ENCODE results near the gene FOLR2. TPM values are rescaled to one million over a fixed set of nuclear protein-coding genes. Genes with fewer than 3 reads are reported as not detected.

The FOLR2 gene
- total RNA-seq, 1 experiment from 2014 or later = not detected

DNA sequence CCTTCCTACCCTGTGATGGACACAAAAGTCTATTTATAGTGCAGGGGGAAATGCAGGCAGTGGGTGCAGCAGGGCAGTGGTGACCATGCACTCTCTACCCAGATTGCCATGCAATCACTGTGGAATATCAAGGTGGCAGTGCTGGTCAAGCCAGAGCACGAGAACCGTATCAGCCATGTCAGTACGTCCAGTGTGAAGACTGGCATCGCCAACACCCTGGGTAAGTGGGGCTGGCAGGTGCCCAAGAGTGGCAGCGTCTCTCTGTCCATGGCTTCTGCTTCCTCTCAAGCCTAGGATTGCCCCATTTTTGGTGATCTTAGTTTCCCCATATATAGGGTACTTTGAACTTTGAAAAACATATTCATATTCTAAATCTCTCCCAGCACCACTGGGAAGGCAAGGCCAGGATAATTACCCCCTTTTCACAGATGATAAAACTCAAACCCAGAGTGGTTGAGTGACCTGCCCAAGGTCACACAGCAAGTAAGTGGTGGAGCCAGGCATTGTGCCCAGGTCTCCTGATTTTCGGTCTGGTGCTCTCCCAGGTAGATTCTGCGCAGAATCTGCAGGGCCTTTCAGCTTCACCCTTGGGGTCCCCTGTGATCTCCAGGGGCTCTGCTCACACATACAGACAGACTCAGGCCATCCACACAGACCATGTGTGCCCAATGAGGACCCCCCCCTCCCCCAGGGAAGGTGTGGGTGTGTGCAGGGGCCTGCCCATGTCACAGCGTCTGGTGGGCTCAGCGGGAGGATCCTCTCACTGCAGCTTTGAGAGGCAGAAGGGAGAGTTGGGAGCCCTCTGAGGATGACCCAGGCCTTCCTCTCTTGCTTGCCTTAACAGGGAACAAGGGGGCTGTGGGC lies 15.0 kb downstream of the FOLR2 start:
- H3K4me3 ChIP-seq (ENCODE audit: insufficient read depth, low read depth, low read length) = no peak overlapping the region
- DNase-seq = peak; percentile 12
- H3K36me3 ChIP-seq (replicated peaks; ENCODE audit: control insufficient read depth, insufficient read depth, low read length) = peaks cover 54% of the 10 kb centered on the region
- H3K27me3 ChIP-seq (ENCODE audit: control insufficient read depth, insufficient read depth, low read length) = no peaks in the 10 kb centered on the region

DNA sequence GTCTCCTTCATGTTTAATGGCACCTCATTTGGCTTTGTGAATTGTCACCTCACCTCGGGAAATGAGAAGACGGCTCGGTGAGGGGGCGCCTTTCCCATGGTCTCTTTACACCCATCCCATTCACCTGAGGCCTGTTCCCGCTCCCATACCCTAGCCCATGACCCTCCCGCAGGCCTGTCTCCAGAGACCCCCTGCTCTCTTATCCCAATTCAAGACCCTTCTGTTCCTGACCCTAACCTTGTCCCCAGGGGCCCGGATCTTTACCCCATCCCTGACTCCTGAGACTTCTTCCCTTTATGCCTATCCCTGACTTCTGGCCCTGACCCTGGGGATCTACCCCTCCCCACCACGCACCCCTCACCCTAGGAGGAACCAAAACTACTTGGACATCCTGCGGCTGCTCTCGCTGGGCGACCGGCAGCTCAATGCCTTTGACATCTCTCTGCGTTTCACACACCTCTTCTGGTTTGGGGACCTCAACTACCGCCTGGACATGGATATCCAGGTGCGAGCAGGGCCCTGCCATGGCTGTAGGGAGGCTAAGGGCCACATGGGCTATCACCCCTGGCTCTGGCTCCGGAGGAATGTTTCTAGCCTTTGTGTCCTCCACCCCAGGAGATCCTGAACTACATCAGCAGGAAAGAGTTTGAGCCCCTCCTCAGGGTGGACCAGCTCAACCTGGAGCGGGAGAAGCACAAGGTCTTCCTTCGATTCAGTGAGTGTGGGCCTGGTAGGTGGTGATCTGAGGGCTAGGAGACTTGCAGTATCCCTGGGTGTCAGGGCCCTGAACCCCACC lies 15.9 kb downstream of the FOLR2 start:
- no peaks in the 10 kb centered on the region for H3K27me3 ChIP-seq (ENCODE audit: control insufficient read depth, insufficient read depth, low read length)
- peaks cover 54% of the 10 kb centered on the region for H3K36me3 ChIP-seq (replicated peaks; ENCODE audit: control insufficient read depth, insufficient read depth, low read length)
- H3K4me3 ChIP-seq (ENCODE audit: insufficient read depth, low read depth, low read length) = no peak overlapping the region
- peak; percentile 17 for DNase-seq

DNA sequence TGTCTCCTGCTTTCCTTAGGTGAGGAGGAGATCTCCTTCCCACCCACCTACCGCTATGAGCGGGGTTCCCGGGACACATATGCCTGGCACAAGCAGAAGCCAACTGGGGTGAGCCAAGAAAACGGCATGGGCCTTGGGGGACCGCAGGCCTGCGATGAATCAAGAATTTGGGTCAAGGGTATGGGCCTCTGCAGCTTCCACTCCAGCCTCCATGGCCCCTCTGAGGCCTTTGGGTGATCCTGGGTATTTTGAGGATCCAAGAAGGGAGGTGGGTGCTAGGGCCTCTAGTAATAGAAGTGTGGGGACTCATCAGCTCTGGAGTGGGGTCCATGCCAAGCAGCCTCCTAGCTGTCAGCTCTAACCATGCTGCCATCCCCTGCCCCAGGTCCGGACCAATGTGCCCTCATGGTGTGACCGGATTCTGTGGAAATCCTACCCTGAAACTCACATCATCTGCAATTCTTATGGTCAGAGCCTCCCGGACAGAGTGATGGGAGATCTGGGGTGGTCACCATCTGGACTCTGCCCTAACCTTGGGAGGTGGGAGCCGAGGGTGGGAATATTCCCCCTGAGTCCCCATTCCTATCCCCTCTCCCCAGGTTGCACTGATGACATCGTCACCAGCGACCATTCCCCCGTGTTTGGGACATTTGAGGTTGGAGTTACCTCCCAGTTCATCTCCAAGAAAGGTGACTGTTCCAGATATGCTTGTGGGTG lies 16.6 kb downstream of the FOLR2 start:
- H3K27me3 ChIP-seq (ENCODE audit: control insufficient read depth, insufficient read depth, low read length) = no peaks in the 10 kb centered on the region
- H3K4me3 ChIP-seq (ENCODE audit: insufficient read depth, low read depth, low read length) = no peak overlapping the region
- no peak for DNase-seq
- H3K36me3 ChIP-seq (replicated peaks; ENCODE audit: control insufficient read depth, insufficient read depth, low read length) = peaks cover 50% of the 10 kb centered on the region

DNA sequence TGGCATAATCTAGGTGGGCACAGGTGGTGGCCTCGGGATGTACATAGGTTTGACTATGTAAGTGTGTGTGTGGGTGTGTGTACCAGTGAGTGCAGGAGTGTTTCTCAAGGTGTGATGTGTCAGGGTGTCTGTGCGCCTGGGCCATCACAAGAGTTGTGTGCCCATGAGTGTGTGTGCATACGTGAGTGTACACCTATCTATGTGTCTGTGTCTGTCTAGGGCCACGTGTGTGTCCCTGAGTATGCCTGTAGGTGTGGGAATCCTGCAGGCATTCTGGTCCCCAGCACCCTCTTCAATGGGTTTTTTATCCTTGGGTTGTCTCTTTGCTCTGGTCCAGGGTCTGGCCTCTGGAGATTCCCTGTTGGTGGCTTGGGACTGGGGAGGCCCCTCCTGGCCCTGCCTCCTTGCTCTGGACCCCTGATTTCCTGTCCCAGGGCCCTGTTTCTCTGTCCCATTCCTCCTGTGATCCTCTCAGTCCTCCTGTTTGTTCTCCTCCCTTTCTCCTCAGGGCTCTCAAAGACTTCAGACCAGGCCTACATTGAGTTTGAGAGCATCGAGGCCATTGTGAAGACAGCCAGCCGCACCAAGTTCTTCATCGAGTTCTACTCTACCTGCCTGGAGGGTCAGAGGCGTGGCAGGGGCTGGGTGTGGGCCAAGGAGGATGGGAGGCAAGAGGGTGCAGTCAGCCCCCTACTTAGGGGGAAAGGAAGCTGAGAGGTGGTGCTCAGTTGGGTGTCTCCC lies 17.3 kb downstream of the FOLR2 start:
- Histone ChIP-seq H3K36me3 (replicated peaks; ENCODE audit: control insufficient read depth, insufficient read depth, low read length) (peaks cover 49% of the 10 kb centered on the region), H3K27me3 (ENCODE audit: control insufficient read depth, insufficient read depth, low read length) (peaks cover 3% of the 10 kb centered on the region; the same call in 1 of the 2 replicates), H3K4me3 (ENCODE audit: insufficient read depth, low read depth, low read length) (no peak overlapping the region)
- DNase-seq = peak; percentile 16

DNA sequence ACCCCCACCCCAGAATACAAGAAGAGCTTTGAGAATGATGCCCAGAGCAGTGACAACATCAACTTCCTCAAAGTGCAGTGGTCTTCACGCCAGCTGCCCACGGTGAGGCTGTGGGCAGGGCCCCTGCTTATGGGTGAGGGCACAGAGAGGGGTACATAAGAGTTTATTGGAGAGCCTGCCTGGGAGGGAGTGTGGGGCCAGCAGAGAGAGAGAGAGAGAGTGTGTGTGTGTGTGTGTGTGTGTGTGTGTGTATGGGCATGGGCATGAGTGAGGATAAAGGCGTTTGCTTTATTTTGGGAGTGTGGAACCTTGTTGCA lies 17.9 kb downstream of the FOLR2 start:
- Histone ChIP-seq H3K36me3 (replicated peaks; ENCODE audit: control insufficient read depth, insufficient read depth, low read length) (peaks cover 44% of the 10 kb centered on the region), H3K4me3 (ENCODE audit: insufficient read depth, low read depth, low read length) (no peak overlapping the region), H3K27me3 (ENCODE audit: control insufficient read depth, insufficient read depth, low read length) (peaks cover 7% of the 10 kb centered on the region)
- DNase-seq = no peak

DNA sequence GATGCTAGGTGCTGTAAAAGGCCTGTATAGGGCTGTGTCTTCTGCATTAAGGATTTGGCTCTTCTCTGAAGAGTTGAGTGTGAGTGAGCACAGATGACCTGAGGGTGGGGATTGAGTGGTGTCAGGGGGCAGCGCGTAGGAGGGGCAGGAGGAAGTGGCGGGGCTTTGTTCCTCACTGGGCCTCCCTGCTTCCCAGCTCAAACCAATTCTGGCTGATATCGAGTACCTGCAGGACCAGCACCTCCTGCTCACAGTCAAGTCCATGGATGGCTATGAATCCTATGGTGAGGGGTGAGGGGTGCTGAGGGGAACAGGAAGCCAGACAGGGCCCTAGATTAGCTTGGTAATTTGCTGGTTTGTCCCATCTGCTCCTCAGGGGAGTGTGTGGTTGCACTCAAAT lies 18.3 kb downstream of the FOLR2 start:
- Histone ChIP-seq H3K4me3 (ENCODE audit: insufficient read depth, low read depth, low read length) (no peak overlapping the region), H3K36me3 (replicated peaks; ENCODE audit: control insufficient read depth, insufficient read depth, low read length) (peaks cover 40% of the 10 kb centered on the region), H3K27me3 (ENCODE audit: control insufficient read depth, insufficient read depth, low read length) (peaks cover 11% of the 10 kb centered on the region)
- DNase-seq = peak; percentile 23

DNA sequence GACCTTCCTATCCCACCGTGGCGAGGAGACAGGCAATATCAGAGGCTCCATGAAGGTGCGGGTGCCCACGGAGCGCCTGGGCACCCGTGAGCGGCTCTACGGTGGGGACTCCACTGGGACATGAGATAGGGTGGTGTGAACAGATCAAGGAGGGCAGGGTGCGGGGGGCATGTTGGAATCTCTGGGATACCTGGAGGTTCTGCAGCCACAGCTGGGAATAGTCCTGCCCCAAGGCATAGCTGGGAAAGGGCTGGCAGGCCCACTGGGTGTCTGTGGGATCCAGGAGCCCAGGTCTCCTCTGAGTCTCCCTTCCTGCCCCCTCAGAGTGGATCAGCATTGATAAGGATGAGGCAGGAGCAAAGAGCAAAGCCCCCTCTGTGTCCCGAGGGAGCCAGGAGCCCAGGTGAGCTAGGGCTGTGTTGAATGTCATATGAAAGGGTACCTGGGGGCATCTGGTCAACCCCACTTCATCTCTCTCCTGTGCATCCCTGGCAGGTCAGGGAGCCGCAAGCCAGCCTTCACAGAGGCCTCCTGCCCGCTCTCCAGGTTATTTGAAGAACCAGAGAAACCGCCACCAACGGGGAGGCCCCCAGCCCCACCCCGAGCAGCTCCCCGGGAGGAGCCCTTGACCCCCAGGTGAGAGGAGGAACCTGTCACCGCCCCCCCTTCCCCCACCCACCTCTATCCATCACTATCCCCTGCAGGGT lies 18.9 kb downstream of the FOLR2 start:
- H3K27me3 ChIP-seq (ENCODE audit: control insufficient read depth, insufficient read depth, low read length) = peaks cover 17% of the 10 kb centered on the region
- no peak overlapping the region for H3K4me3 ChIP-seq (ENCODE audit: insufficient read depth, low read depth, low read length)
- H3K36me3 ChIP-seq (replicated peaks; ENCODE audit: control insufficient read depth, insufficient read depth, low read length) = peaks cover 37% of the 10 kb centered on the region
- DNase-seq = no peak

DNA sequence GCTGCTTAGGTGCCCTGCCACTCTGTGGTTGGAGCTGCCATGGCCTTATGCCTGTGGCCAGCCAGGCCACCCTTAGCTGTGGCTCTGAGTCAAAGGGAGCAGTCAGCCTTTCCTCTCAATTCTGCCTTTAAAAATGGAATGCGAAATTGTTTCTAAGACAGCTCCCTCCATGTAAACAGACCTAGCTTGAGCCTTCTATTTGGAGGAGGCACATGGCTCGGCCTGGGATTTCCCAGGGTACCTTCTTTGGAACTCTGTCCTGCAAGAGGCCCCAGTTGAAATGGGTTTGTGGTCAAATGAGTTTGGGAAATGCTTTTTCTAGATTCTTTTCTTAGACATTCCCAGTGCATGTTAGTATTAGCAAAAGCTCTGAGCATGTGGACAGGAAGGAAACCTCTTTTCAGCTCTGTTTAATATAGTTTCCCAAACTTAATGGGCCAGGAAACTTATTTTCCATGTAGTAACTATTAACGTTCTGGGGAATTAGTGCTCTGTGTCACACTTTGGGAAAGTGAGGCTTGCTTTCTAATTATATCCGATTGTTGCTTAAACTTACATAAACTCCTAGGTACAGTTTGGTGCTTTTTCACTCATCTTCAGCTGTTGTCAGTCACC lies 19.6 kb downstream of the FOLR2 start:
- H3K36me3 ChIP-seq (replicated peaks; ENCODE audit: control insufficient read depth, insufficient read depth, low read length) = peaks cover 33% of the 10 kb centered on the region
- no peak for DNase-seq

DNA sequence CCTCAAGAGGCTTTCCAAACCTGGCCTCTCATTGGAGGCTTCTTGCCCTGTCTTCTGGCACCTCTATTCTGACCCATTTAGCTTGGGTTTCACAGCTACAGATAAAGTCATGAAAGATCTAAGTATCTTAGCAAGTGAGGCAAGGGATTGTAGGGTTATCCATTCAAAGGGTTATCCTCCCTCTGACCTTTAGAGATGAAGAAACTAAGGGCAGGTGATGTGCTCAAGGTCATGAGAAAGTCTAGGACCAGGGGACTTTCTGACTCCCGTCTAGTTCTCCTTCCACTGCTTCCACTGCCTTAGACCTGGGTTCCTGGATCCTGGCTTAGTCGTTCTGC lies 20.1 kb downstream of the FOLR2 start:
- Histone ChIP-seq H3K27me3 (ENCODE audit: control insufficient read depth, insufficient read depth, low read length) (peaks cover 29% of the 10 kb centered on the region), H3K4me3 (ENCODE audit: insufficient read depth, low read depth, low read length) (no peak overlapping the region), H3K36me3 (replicated peaks; ENCODE audit: control insufficient read depth, insufficient read depth, low read length) (peaks cover 28% of the 10 kb centered on the region)
- DNase-seq = no peak

More for the DNA sequence above, 19.6 kb downstream of the FOLR2 start:
- Histone ChIP-seq H3K27me3 (ENCODE audit: control insufficient read depth, insufficient read depth, low read length) (peaks cover 24% of the 10 kb centered on the region), H3K4me3 (ENCODE audit: insufficient read depth, low read depth, low read length) (no peak overlapping the region)

DNA sequence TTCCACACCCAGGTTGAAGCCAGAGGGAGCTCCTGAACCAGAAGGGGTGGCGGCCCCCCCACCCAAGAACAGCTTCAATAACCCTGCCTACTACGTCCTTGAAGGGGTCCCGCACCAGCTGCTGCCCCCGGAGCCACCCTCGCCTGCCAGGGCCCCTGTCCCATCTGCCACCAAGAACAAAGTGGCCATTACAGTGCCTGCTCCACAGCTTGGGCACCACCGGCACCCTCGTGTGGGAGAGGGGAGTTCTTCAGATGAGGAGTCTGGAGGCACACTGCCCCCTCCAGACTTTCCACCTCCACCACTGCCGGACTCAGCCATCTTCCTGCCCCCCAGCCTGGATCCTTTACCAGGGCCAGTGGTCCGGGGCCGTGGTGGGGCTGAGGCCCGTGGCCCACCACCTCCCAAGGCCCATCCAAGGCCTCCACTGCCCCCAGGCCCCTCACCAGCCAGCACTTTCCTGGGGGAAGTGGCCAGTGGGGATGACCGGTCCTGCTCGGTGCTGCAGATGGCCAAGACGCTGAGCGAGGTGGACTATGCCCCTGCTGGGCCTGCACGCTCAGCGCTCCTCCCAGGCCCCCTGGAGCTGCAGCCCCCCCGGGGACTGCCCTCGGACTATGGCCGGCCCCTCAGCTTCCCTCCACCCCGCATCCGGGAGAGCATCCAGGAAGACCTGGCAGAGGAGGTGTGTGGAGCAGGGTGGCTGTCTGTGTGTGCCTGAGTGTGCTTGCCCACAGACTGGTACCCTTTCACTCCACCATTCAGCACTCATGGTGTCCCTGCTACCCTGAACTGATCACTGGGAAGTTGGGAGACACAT lies 20.7 kb downstream of the FOLR2 start:
- no peak overlapping the region for H3K4me3 ChIP-seq (ENCODE audit: insufficient read depth, low read depth, low read length)
- DNase-seq = peak; percentile 77
- peaks cover 35% of the 10 kb centered on the region for H3K27me3 ChIP-seq (ENCODE audit: control insufficient read depth, insufficient read depth, low read length)
- peaks cover 24% of the 10 kb centered on the region for H3K36me3 ChIP-seq (replicated peaks; ENCODE audit: control insufficient read depth, insufficient read depth, low read length)

DNA sequence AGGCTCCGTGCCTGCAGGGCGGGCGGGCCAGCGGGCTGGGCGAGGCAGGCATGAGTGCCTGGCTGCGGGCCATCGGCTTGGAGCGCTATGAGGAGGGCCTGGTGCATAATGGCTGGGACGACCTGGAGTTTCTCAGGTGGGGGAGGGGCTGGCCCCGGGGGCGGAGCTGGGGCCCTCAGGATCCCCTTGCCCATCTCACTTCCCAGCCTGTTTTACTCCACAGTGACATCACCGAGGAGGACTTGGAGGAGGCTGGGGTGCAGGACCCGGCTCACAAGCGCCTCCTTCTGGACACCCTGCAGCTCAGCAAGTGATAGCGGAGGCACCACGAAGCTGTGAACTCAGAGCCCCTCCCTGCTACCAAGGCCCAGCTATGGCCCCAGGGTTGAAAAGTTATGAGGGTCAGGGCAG lies 21.5 kb downstream of the FOLR2 start:
- Histone ChIP-seq H3K36me3 (replicated peaks; ENCODE audit: control insufficient read depth, insufficient read depth, low read length) (peaks cover 21% of the 10 kb centered on the region), H3K4me3 (ENCODE audit: insufficient read depth, low read depth, low read length) (peak overlapping the region; percentile 32; the same call in 1 of the 2 replicates), H3K27me3 (ENCODE audit: control insufficient read depth, insufficient read depth, low read length) (peaks cover 42% of the 10 kb centered on the region)
- DNase-seq = peak; percentile 98

DNA sequence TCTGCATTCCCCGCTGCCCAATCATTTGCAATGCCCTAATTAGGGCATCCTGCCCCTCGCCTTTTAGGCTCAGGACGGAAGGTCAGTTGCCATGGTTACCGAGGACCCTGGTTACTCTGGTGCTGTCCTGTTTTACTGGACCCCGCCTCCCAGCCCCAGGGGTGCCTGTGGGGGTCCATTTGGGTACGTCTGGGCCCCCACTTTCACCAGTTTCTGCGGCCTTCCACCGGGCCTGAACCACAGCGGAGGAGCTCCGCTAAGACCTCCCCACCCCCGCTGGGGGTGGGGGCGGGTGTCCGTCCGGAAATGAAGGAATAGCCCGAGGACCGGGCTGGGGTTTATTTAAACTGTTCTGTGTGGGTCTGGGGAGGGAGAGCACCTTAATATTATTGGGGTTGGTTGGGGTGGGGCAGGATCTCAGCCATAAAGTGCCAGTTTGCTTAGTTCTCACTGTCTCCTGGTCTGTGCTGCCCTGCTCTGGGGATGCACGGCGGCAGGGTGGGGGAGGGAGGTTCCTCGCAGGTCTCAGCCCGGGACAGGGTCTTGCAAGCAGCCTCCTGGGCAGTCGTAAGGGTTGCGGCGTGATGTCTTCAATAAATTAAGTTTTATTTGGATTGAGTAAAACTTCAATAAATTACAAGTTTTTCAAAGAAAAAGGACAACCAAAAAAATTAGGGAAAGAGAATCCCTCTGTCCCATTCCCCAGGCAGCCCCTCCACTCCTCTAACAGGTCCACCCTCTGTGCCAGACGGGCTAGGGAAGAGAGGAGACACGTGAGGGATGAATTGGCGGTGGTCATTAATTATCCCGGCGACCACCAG lies 22.1 kb downstream of the FOLR2 start:
- Histone ChIP-seq H3K4me3 (ENCODE audit: insufficient read depth, low read depth, low read length) (peak overlapping the region; percentile 32), H3K36me3 (replicated peaks; ENCODE audit: control insufficient read depth, insufficient read depth, low read length) (peaks cover 15% of the 10 kb centered on the region), H3K27me3 (ENCODE audit: control insufficient read depth, insufficient read depth, low read length) (peaks cover 49% of the 10 kb centered on the region)
- peak; percentile 81 for DNase-seq

Data from H7 (cell line).